ENCODE measurements around the gene MRPL43. TPM values are rescaled to one million over a fixed set of nuclear protein-coding genes. Genes with fewer than 3 reads are reported as not detected.

MRPL43 gene
- total and polyA plus RNA-seq, 4 experiments from 2014 or later = 65.8 to 114 (median 91.0) TPM

DNA sequence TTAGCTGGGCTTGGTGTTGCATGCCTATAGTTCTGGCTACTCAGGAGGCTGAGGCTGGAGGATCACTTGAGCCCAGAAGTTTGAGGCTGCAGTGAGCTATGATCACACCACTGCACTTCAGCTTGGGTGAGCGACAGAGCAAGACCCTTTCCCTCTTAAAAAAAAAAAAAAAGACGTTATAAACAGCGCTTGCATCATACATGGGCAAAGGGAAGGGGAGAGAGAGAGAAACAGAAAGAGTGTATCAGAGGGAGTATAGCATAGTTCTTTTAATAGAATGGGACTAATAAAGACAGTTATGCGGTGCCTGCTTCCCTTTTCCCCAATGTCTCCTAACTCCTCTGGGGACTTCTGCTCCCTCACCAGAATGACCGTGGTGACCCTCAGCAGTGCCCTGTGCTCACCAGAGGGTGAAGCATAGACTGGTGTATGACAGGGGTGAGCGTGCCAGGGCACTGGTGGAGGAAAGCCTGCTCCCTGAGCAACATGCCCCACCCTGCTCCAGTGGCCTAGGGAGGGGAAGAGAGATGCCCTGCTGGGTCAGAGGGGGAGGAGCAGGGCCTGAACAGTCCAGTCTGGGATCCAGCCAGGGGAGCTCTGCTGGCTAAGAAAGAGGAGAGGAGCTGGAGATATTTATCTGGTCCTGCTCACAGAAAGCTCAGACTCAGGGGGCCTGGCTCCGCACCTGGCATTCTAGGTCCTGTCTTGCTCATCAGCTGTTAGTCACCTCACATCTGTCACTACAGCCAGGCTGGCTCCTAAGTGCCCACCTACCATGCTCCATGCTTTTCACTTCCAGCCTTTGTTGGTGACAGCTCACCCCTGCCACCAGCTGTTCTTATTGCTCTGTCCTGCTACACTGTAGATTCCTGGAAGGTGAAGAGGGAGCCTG, 41.4 kb upstream of the MRPL43 start:
- H3K9me3 Mint-ChIP-seq = peaks cover 0 to 1% (median 0%) of the 10 kb centered on the region in 8 donors
- no peaks in the 10 kb centered on the region for H3K27me3 ChIP-seq (ENCODE audit: insufficient read depth, low read length)
- no peaks in the 10 kb centered on the region for H3K9me3 ChIP-seq (ENCODE audit: control insufficient read depth in 1 of 2, low read length in 2 of 2)
- ChIA-PET CTCF (ENCODE audit: partially characterized antibody) (interaction anchor here (1.0 to 5.7 kb wide), 5 partner anchors 9 to 31 kb away, joined by 3 to 60 read pairs (median 25); no protein-coding TSS in a partner anchor), POLR2A (ENCODE audit: partially characterized antibody) (interaction anchor here (4.4 kb wide), 1 partner anchor 31 kb away, joined by 90 read pairs; the partner anchor contains the start of gene LZTS2)
- no peaks in the 10 kb centered on the region for H3K27me3 Mint-ChIP-seq
- peak overlapping the region in 2 of 8 donors; percentile 17 to 30 for H3K4me3 Mint-ChIP-seq
- H3K27ac Mint-ChIP-seq = peak overlapping the region in 1 of 7 donors; percentile 30
- H3K27ac ChIP-seq (ENCODE audit: low read depth, low read length) = no peak overlapping the region
- peaks cover 8 to 27% (median 13%) of the 10 kb centered on the region in 4 donors for H3K4me1 Mint-ChIP-seq
- no peaks in the 10 kb centered on the region for H3K36me3 ChIP-seq (ENCODE audit: insufficient read depth, low read length)
- peaks cover 0 to 13% of the 10 kb centered on the region in 2 donors for H3K36me3 Mint-ChIP-seq
- DNase-seq = no peak
- H3K4me1 ChIP-seq (ENCODE audit: insufficient read depth, low read length) = peaks cover 20% of the 10 kb centered on the region
- intact Hi-C loops (cut with micrococcal nuclease) = no loop called here
- no peak overlapping the region for H3K4me3 ChIP-seq (ENCODE audit: low read length in 2 of 2)

DNA sequence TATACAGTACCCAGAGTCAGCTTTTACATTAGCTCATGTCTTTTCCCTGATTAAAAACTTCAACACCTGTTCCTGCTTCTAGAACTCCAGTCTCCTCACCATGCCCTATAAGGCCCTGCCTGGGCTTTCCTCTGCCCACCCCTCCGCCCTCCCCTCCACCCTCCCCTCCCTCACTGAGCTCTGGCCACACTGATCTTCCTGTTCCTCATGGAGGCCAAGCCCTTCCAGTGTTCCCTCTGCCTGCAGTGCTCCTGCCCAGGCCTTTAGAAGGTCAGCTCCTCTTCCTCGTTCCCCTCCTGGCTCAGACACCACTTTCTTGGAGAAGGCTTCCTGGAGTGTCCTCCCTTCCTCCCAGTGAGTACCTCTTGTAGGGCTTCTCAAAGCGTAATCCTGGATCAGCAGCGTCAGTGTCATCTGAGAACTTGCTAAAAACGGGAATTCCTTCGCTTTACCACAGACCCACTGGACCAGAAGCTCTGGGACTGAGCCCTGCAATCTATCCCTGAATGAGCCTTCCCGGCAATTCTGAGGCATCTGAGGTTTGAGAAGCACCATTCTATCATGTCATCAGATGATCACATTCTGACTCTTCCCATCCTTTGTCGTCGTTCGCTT, 39.9 kb upstream of the MRPL43 start:
- ChIA-PET POLR2A (ENCODE audit: partially characterized antibody) (no interaction called here), CTCF (ENCODE audit: partially characterized antibody) (interaction anchor here (0.9 to 5.7 kb wide), 6 partner anchors 7 to 30 kb away, joined by 3 to 60 read pairs (median 6); no protein-coding TSS in a partner anchor)
- H3K9me3 ChIP-seq (ENCODE audit: control insufficient read depth in 1 of 2, low read length in 2 of 2) = no peaks in the 10 kb centered on the region
- H3K4me1 ChIP-seq (ENCODE audit: insufficient read depth, low read length) = peaks cover 8% of the 10 kb centered on the region
- H3K27ac Mint-ChIP-seq = no peak overlapping the region
- no peaks in the 10 kb centered on the region for H3K27me3 ChIP-seq (ENCODE audit: insufficient read depth, low read length)
- no peak overlapping the region for H3K27ac ChIP-seq (ENCODE audit: low read depth, low read length)
- H3K36me3 ChIP-seq (ENCODE audit: insufficient read depth, low read length) = no peaks in the 10 kb centered on the region
- intact Hi-C loops (cut with micrococcal nuclease) = no loop called here
- no peak overlapping the region for H3K4me3 Mint-ChIP-seq
- peaks cover 0 to 8% of the 10 kb centered on the region in 2 donors for H3K36me3 Mint-ChIP-seq
- no peaks in the 10 kb centered on the region for H3K27me3 Mint-ChIP-seq
- peaks cover 0 to 1% (median 0%) of the 10 kb centered on the region in 8 donors for H3K9me3 Mint-ChIP-seq
- no peak overlapping the region for H3K4me3 ChIP-seq (ENCODE audit: low read length in 2 of 2)
- DNase-seq = no peak
- H3K4me1 Mint-ChIP-seq = peaks cover under 1 to 13% (median 1%) of the 10 kb centered on the region in 4 donors

- intact Hi-C loops (cut with micrococcal nuclease) = no loop called here
- H3K27ac Mint-ChIP-seq = no peak overlapping the region
- H3K36me3 Mint-ChIP-seq = no peaks in the 10 kb centered on the region
- ChIA-PET POLR2A (ENCODE audit: partially characterized antibody) (interaction anchor here (0.6 kb wide), 1 partner anchor 167 kb away, joined by 3 read pairs; no protein-coding TSS in a partner anchor), CTCF (ENCODE audit: partially characterized antibody) (interaction anchor here (0.6 to 2.4 kb wide), 5 partner anchors 9 to 31 kb away, joined by 3 to 10 read pairs (median 3); no protein-coding TSS in a partner anchor)
- peaks cover 0 to 1% (median 0%) of the 10 kb centered on the region in 8 donors for H3K9me3 Mint-ChIP-seq
- H3K4me3 ChIP-seq (ENCODE audit: low read length in 2 of 2) = no peak overlapping the region
- no peak overlapping the region for H3K4me3 Mint-ChIP-seq
- no peak overlapping the region for H3K27ac ChIP-seq (ENCODE audit: low read depth, low read length)
- H3K27me3 Mint-ChIP-seq = peaks cover 8 to 14% of the 10 kb centered on the region in 2 donors
- H3K36me3 ChIP-seq (ENCODE audit: insufficient read depth, low read length) = no peaks in the 10 kb centered on the region
- no peaks in the 10 kb centered on the region for H3K27me3 ChIP-seq (ENCODE audit: insufficient read depth, low read length)
- no peak for DNase-seq
- H3K9me3 ChIP-seq (ENCODE audit: control insufficient read depth in 1 of 2, low read length in 2 of 2) = no peaks in the 10 kb centered on the region
- no peaks in the 10 kb centered on the region for H3K4me1 ChIP-seq (ENCODE audit: insufficient read depth, low read length)
- H3K4me1 Mint-ChIP-seq = peaks cover 0 to 4% (median 2%) of the 10 kb centered on the region in 4 donors
Measured at GRCh38 chr10:101022967-101023705, 35.8 kb upstream of the MRPL43 start.

- ChIA-PET CTCF (ENCODE audit: partially characterized antibody) (no interaction called here), POLR2A (ENCODE audit: partially characterized antibody) (interaction anchor here (0.7 kb wide), 1 partner anchor 9 kb away, joined by 3 read pairs; the partner anchor contains the start of gene PDZD7)
- H3K27ac Mint-ChIP-seq = no peak overlapping the region
- intact Hi-C loops (cut with micrococcal nuclease) = no loop called here
- no peaks in the 10 kb centered on the region for H3K9me3 Mint-ChIP-seq
- H3K4me1 Mint-ChIP-seq = peaks cover 0 to 4% (median 2%) of the 10 kb centered on the region in 4 donors
- H3K27ac ChIP-seq (ENCODE audit: low read depth, low read length) = no peak overlapping the region
- H3K36me3 Mint-ChIP-seq = no peaks in the 10 kb centered on the region
- peaks cover 4% of the 10 kb centered on the region for H3K27me3 ChIP-seq (ENCODE audit: insufficient read depth, low read length)
- no peaks in the 10 kb centered on the region for H3K4me1 ChIP-seq (ENCODE audit: insufficient read depth, low read length)
- H3K4me3 ChIP-seq (ENCODE audit: low read length in 2 of 2) = no peak overlapping the region
- H3K9me3 ChIP-seq (ENCODE audit: control insufficient read depth in 1 of 2, low read length in 2 of 2) = no peaks in the 10 kb centered on the region
- no peaks in the 10 kb centered on the region for H3K36me3 ChIP-seq (ENCODE audit: insufficient read depth, low read length)
- H3K27me3 Mint-ChIP-seq = peaks cover 15 to 20% of the 10 kb centered on the region in 2 donors
- H3K4me3 Mint-ChIP-seq = no peak overlapping the region
- no peak for DNase-seq
Measured at GRCh38 chr10:101021692-101022251, 34.5 kb upstream of the MRPL43 start.

GRCh38 chr10:101021239-101021638, 33.9 kb upstream of the MRPL43 start:
- Histone ChIP-seq H3K36me3 (ENCODE audit: insufficient read depth, low read length) (no peaks in the 10 kb centered on the region), H3K27me3 (ENCODE audit: insufficient read depth, low read length) (peaks cover 9% of the 10 kb centered on the region), H3K4me3 (ENCODE audit: low read length in 2 of 2) (no peak overlapping the region), H3K27ac (ENCODE audit: low read depth, low read length) (no peak overlapping the region), H3K9me3 (ENCODE audit: control insufficient read depth in 1 of 2, low read length in 2 of 2) (no peaks in the 10 kb centered on the region), H3K4me1 (ENCODE audit: insufficient read depth, low read length) (no peaks in the 10 kb centered on the region)
- H3K36me3 Mint-ChIP-seq = no peaks in the 10 kb centered on the region
- H3K9me3 Mint-ChIP-seq = no peaks in the 10 kb centered on the region
- intact Hi-C loops (cut with micrococcal nuclease) = no loop called here
- peaks cover 21 to 24% of the 10 kb centered on the region in 2 donors for H3K27me3 Mint-ChIP-seq
- H3K4me1 Mint-ChIP-seq = peaks cover 0 to 4% (median 2%) of the 10 kb centered on the region in 4 donors
- CTCF ChIA-PET (ENCODE audit: partially characterized antibody) = no interaction called here
- DNase-seq = no peak
- POLR2A ChIA-PET (ENCODE audit: partially characterized antibody) = no interaction called here
- no peak overlapping the region for H3K4me3 Mint-ChIP-seq
- H3K27ac Mint-ChIP-seq = no peak overlapping the region

- Histone ChIP-seq H3K4me3 (ENCODE audit: low read length in 2 of 2) (no peak overlapping the region), H3K36me3 (ENCODE audit: insufficient read depth, low read length) (no peaks in the 10 kb centered on the region), H3K27me3 (ENCODE audit: insufficient read depth, low read length) (peaks cover 11% of the 10 kb centered on the region), H3K27ac (ENCODE audit: low read depth, low read length) (no peak overlapping the region), H3K4me1 (ENCODE audit: insufficient read depth, low read length) (no peaks in the 10 kb centered on the region), H3K9me3 (ENCODE audit: control insufficient read depth in 1 of 2, low read length in 2 of 2) (no peaks in the 10 kb centered on the region)
- H3K4me3 Mint-ChIP-seq = no peak overlapping the region
- intact Hi-C loops (cut with micrococcal nuclease) = no loop called here
- H3K27me3 Mint-ChIP-seq = peaks cover 23 to 27% of the 10 kb centered on the region in 2 donors
- H3K27ac Mint-ChIP-seq = no peak overlapping the region
- POLR2A ChIA-PET (ENCODE audit: partially characterized antibody) = no interaction called here
- peaks cover 0 to 4% (median 2%) of the 10 kb centered on the region in 4 donors for H3K4me1 Mint-ChIP-seq
- CTCF ChIA-PET (ENCODE audit: partially characterized antibody) = interaction anchor here (1.1 to 7.2 kb wide), 5 partner anchors 7 to 31 kb away, joined by 3 to 171 read pairs (median 31); partner anchors contain the start of gene LZTS2
- H3K9me3 Mint-ChIP-seq = no peaks in the 10 kb centered on the region
- H3K36me3 Mint-ChIP-seq = no peaks in the 10 kb centered on the region
- no peak for DNase-seq
Measured at GRCh38 chr10:101020427-101021075, 33.3 kb upstream of the MRPL43 start.

Measured in CD4-positive, alpha-beta memory T cell (primary cell).